NCI-H2196 (cell line): ENCODE measurements around the gene MAP3K15.

Source experiments
- DNase-seq: peaks from one replicate; lab custom pipeline; 2025; ENCODE audit not compliant: unreplicated experiment; lab: John Stamatoyannopoulos, UW

Gene MAP3K15

DNA sequence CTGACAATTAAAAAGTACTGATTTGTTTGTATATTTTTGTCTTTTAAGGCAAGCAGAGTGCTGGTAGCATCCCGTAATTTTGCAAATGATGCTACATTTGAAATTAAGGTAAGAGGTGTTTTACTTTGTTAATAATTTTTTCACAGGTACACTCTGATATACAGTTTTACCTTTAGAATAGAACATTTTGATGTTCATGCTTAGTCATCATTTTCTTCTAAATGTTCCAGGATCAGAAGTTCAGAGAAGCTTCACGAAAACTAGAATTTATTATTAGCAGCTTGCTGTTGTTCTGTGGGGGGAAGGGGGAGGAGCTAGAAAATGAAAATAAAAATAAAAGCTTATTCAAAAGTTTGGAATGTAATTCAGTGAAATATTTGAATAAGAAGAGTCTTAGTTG, 166.0 kb downstream of the MAP3K15 start:
- no peak for DNase-seq

GRCh38 chrX:19347916-19348315, 167.4 kb downstream of the MAP3K15 start:
- DNase-seq, result no peak

GRCh38 chrX:19344661-19345060, 170.6 kb downstream of the MAP3K15 start:
- no peak for DNase-seq

DNA sequence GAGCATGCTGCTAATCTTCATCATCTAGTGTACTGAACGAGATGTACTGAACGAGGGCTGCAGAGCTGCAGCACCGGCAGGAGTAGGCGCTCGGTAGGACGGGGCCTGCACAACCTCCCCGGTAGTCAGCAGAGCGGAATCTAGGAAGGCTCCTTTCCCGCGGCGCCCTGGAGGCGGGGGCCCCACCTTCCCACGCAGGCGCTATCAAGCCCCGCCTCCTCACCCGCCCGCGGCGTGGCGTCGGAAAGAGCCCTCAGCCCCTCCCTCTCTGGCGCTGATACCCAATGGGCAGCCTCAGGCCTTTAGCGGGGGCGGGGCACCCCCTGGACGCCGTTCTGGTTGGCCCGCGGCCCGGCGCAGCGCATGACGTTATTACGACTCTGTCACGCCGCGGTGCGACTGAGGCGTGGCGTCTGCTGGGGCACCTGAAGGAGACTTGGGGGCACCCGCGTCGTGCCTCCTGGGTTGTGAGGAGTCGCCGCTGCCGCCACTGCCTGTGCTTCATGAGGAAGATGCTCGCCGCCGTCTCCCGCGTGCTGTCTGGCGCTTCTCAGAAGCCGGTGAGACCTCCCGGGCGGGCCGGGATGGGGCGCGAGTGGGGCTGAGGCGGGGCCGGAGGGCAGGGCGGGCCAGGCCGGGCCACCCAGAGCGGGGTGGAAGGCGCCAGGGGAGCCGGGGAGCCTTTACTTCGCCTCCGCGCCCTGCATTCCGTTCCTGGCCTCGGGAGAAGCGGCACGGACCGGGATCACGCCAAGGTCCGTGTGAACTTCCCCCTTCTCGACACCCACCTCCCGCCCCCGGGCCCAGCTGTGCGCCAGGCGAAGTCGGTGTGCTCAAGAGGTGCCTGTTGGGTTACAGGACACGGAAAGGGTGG, 171.5 kb downstream of the MAP3K15 start, which contains the start of gene PDHA1:
PDHA1 (plus strand) TSS at position 393 of the 874 bp plus-strand sequence; CDS start at position 504, 111 bp downstream.
- DNase-seq, result peak; percentile 91

GRCh38 chrX:19343085-19343534, 172.2 kb downstream of the MAP3K15 start:
- DNase-seq, result no peak

DNA sequence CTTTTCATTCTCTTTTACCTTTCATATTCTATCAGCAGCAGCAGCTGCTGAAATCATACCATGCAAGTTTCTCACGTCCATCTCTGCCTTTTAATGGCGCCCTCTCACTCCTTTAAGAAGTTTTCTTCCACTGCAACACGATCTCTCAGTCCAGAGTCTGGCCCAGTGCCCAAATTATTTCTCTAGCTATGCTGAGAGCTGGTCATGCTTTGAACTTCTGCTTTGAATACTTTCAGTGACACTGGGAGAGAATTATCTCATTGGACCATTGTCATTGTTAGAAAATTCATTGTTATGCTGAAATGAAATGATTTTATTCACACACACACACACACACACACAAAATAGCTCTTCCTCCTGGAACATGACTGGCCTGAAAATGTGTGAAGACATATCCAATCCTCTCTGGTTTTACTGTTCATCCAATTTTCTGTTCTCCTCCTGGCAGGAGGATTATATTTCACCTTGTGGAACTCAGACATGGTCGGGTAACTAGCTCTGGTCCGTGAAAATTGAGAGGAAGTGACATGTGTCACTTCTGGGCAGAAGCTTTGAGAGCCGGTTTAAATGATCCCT, 172.9 kb downstream of the MAP3K15 start:
- DNase-seq, result peak; percentile 2

- no peak for DNase-seq
Observed at GRCh38 chrX:19334945-19335626, 180.2 kb downstream of the MAP3K15 start.

- DNase-seq, result peak; percentile 10
Observed at GRCh38 chrX:19332983-19333382, 182.3 kb downstream of the MAP3K15 start.

DNA sequence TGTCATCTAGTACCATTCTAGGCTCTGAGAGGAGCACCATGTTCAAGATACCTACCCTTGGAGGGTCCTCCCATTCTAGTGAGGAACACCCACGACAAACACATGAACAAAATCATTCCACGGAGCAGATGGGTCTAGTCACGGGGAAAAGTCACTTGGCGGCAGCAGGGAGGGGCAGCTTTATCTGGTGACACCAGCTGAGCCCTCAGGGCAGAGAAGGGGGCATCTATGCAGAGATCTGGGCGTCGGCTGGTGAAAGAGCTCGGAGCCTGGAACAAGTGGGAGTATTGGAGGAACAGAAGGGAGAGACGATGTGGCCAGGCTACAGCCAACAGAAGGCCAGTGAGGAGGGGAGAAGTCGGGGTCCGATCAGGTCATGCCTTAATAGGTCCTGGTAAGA, 183.5 kb downstream of the MAP3K15 start:
- DNase-seq, result no peak

DNA sequence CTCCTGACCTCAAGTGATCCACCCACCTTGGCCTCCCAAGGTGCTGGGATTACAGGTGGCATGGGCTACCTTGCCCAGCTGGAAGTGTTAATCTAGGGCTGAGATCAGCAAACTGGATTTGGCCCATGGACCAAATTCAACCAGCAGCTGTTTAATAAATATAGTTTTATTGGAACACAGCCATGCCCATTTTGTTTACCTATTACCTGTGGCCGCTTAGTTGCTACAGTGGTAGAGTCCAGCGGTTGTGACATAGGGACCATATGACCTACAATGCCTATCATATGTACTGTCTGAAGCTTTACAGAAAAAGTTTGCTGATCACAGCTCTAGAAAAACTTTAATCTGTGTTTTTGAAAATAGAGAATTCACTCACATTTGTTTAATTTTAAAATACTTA, 188.7 kb downstream of the MAP3K15 start:
- no peak for DNase-seq
